Stimulated activated CD8-positive, alpha-beta memory T cell treated with anti-CD3 and anti-CD28 coated beads, Interleukin-12 subunit alpha, Interleukin-12 subunit beta, amount 100 ng/mL, for 24 hours (primary cell): ENCODE data around the gene SMC1B.
A peak's percentile ranks its signal among the peaks of the same experiment; 100 is the strongest.

Experiments
- DNase-seq: peaks from one replicate; pipeline ENCODE4 v3.0.0-alpha.2; 2020; ENCODE audit errors: extremely low read depth

Gene SMC1B

DNA sequence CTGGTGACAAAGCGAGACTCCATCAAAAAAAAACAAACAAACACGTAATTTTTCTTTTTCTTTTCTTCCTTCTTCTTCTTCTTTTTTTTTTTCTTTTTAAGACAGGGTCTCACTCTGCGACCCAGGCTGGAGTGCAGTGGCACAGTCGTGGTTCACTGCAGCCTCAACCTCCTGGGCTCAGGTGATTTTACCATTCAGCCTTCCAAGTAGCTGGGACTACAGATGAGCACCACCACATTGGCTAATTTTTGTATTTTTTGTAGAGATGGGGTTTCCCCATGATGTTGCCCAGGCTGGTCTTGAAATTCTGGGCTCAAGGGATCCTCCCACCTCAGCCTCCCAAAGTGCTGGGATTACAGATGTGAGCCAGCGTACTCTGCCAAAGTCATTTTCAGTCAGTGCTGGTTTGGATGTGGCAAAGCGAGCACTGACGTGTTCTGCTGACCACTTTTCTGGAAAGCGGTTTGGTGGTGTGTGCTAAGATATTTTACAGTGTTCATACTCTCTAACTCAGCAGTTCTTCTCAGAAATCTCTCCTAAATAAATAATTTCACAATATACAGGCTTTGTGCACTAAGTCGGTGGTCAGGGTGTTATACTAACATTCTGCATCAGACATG, 92.9 kb downstream of the SMC1B start:
- no peak for DNase-seq

DNA sequence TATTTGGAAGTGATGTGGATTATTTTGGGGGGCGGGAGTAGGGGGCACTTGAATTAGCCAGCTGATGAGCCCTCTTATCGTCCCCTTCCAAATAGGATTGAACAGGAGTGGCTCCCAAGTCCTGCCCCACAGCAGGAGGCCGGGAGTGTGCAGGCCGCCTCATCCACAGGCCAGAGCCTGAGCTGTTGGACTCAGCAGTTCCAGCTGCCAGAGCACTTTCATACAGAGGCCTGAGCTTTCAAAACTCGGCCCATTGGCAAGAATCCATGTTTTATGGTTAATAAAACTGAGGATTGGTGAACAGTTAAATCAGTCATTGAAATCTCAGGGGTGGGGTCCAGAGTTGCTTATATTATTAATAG, 94.1 kb downstream of the SMC1B start:
- no peak for DNase-seq

- no peak for DNase-seq
Measured at GRCh38 chr22:45318558-45319323, 94.7 kb downstream of the SMC1B start.

- DNase-seq: peak; percentile 68
Measured at GRCh38 chr22:45318168-45318557, 95.2 kb downstream of the SMC1B start.

DNA sequence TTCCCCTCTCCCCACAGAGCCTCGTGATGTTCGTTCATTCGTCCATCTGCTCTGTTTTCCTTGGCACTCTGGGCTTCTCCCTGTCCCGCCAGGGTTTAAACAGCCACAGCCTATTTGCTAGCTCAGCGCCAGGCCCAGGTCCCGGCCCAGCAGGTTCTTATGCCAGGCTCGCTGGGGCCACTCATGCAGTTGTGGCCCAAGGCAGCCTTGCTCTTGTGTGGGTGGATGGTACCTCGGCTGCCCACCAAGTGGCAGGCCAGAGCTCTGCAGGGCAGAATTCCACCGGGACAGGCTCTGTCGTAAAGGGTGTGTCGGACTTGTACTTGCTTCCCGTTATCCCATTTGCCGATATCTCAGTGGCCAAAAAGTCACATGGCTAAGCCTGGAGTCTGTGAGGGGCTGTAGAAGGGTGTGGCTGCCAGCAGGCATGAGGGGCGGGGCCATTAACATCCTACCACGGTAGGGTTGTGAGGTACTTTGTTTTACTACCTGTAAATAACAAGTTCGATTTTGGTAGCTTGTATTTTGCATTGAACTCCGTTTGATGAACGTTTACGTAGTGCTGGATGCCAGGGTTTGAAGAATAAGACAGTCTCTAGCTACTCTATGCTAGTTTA, 95.7 kb downstream of the SMC1B start:
- no peak for DNase-seq

DNA sequence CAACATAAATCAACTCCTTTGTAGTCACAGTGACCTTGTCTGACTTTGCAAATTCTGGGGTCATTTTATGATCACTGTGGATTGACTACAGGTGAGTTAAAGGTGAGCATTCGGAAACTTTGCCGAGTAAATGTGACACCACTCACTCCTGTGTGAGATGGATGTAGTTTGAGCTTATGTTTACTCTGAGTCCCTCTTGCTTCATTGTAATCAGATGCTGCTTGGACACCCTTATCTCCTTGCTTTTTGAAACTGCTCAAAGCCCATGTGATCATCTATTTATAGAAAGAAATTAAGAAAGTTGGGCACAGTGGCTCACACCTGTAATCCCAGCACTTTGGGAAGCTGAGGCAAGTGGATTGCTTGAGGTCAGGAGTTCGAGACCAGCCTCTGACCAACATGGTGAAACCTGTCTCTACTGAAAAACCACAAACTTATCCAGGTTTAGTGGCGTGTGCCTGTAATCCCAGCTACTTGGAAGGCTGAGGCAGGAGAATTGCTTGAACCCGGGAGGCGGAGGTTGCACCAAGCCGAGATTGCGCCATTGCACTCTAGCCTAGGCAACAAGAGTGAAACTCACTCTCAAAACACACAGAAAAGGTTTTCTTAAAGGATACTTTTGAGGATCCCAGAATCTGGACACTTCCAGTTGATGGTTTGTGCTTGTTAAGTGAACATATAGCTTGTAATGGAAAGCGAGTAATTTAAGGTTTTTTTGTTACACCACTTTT, 96.4 kb downstream of the SMC1B start:
- DNase-seq: no peak

DNA sequence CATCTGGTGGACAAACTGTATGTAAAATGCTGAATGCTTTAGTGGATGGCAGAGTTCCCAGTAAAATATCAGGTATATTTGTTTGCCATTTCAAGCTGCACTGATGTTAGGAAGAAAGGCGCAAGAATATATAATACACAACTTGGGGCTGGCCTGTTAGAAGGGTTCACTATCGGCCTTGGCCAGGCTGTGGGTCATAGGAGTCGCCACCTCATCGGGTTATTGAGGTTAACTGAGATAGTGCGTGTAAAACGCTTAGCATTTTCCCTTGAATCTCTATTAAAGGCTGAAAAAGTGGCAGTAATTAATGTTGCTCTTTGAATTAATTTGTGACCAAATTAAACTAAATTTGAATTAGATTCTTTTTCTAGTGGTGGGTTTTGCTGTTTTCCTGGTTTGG, 98.6 kb downstream of the SMC1B start:
- DNase-seq: no peak

GRCh38 chr22:45314054-45314721, 99.2 kb downstream of the SMC1B start:
- DNase-seq: no peak

DNA sequence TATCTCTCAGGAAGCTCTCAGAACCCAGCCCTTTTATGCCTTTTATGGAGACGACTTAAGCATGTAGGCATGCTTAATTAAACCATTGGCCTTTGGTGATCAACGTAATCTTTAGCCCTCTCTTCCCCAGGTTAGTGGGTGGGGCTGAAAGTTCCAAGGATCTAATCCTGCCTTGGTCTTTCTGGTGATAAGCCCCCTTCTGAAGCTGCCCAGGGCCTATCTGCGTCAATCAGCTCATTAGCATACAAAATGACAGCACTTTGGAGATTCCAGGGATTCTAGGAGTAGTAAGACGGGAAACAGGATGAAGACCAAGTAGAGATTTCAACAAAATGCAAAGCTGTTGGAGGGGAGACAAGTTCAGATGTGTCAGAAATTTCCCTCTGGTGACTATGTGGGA, 100.5 kb downstream of the SMC1B start:
- DNase-seq: no peak

DNA sequence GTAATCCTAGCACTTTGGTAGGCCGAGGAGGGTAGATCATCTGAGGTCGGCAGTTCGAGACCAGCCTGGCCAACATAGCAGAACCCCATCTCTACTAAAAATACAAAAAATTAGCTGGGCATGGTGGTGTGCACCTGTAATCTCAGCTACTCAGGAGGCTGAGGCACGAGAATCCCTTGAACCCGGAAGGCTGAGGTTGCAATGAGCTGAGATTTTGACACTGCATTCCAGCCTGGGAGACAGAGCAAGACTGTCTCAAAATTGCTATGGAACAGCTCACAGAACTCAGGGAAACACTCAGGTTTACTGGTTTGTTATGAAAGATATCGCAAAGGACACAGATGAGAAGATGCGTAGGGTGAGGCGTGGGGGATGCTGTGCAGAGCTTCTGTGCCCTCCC, 101.0 kb downstream of the SMC1B start:
- no peak for DNase-seq

- DNase-seq: no peak
Measured at GRCh38 chr22:45310977-45311531, 102.3 kb downstream of the SMC1B start.

- no peak for DNase-seq
Measured at GRCh38 chr22:45310331-45310976, 102.9 kb downstream of the SMC1B start.

DNA sequence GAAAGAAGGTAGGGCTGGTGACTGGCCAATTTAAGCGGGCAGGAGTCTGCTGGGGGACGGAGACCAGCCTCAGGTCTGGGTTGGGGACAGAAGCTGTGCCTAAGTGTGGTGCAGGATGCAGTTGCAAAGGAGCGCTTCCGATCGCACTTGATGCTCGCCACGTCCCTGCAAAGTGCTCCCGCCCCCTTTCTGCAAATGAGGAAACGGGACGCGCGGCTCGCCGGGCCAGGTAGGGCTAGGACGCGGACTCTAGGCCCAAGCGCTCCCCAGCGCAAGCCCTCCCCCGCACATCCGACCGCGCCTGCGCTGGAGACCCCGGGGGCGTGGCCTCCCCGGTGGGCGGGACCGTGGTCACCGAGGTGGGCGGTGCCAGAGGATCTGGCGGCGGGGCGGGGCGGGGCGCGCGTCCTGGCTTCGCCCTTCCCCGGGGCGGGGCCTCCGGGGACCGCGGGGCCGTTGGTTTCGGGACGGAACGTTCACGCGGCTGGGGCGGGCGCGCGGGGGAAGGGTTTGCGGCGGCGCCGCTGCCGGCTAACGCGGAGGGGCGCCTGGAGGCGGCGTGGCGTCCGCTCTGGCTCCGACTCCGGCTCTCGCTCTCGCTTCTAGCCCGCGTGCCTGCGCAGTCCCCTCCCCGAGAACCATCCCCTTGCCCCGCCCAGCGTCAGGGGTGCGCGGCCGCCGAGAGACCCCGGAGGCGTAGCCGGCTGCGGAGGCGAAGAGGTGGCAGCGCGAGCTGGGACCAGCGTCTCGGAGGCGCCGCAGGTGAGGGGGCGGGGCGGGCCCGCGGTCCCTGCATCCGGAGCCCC, 103.8 kb downstream of the SMC1B start, which contains the start of gene FAM118A:
FAM118A (plus strand) TSS at position 513 of the 806 bp plus-strand sequence. CDS start 12,446 bp downstream, outside the sequence.
- peak; percentile 85 for DNase-seq

- no peak for DNase-seq
Measured at GRCh38 chr22:45308957-45309421, 104.4 kb downstream of the SMC1B start.

GRCh38 chr22:45308391-45308956, 104.9 kb downstream of the SMC1B start:
- DNase-seq: no peak

DNA sequence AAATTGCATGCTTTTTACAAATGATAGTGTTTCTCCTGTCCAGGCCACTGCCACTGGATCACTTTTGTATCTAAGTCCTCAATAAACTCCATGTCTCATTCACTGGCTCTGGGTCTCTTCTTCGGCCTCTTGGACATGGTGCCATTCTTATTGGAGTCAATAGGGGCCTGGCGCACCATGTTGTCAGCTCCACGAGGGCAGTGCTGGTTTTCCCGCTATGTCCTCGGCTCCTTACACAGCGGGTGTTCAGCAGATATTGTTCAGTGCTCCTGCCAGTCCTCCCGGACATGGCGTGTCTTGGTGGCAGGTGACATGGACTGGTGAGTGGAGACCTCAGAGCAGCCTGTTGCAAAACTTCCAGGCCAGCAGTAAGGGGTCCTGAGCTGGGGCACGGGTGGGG, 107.3 kb downstream of the SMC1B start:
- no peak for DNase-seq

GRCh38 chr22:45305456-45306075, 107.8 kb downstream of the SMC1B start:
- DNase-seq: no peak

DNA sequence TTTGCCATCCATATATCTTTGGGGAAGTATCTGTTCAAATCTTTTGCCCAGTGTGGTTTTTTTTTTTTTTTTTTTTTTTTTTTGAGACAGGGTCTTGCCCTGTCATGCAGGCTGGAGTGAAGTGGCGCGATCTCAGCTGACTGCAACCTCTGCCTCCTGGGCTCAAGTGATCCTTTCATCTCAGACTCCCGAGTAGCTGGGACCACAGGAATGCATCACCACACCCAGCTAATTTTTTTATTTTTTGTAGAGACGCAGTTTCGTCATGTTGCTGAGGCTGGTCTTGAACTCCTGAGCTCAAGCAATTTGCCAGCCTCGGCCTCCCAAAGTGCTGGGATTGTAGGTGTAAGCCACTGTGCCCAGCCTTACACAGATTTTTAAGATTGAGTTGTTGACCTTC, 108.4 kb downstream of the SMC1B start:
- no peak for DNase-seq

DNA sequence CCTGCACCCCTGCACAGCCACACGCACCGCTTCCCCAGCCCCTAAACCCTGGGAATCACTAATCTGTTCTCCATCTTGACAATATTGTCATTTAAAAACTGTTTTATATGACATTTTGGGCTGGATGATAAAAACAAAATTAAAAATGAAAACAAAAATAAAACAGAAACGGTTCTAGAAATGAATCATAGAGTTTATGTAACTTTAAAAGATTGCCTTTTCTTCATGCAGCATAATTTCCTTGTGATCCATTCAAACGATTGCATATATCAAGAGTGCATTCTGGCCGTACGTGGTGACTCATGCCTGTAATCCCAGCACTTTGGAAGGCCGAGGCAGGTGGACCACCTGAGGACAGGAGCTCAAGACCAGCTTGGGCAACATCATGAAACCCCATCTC, 110.2 kb downstream of the SMC1B start:
- no peak for DNase-seq
